UCSD-AML1 (cell line): ENCODE data around the gene SLC45A1.

Experiments
- DNase-seq: peaks from one replicate; lab custom pipeline; 2025; ENCODE audit not compliant: unreplicated experiment; lab: John Stamatoyannopoulos, UW

SLC45A1 gene

DNA sequence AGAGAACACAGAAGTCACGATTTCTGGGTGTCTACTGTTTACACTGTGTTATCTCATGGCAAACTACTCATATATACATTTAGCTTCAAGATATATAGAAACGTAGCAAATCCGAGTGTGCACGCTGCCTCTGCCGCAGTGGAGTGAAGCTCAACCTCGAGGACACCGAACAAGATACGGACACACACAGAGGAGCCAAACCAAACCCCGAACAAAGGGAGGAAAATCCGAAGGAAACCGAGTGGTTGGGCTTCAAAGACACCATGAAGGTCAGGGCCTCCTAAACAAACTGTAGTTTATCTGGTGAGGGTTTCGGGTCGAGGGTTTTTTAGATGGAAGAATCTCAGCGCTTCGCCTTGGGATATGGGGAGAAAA lies 34.5 kb downstream of the SLC45A1 start:
- DNase-seq = no peak

DNA sequence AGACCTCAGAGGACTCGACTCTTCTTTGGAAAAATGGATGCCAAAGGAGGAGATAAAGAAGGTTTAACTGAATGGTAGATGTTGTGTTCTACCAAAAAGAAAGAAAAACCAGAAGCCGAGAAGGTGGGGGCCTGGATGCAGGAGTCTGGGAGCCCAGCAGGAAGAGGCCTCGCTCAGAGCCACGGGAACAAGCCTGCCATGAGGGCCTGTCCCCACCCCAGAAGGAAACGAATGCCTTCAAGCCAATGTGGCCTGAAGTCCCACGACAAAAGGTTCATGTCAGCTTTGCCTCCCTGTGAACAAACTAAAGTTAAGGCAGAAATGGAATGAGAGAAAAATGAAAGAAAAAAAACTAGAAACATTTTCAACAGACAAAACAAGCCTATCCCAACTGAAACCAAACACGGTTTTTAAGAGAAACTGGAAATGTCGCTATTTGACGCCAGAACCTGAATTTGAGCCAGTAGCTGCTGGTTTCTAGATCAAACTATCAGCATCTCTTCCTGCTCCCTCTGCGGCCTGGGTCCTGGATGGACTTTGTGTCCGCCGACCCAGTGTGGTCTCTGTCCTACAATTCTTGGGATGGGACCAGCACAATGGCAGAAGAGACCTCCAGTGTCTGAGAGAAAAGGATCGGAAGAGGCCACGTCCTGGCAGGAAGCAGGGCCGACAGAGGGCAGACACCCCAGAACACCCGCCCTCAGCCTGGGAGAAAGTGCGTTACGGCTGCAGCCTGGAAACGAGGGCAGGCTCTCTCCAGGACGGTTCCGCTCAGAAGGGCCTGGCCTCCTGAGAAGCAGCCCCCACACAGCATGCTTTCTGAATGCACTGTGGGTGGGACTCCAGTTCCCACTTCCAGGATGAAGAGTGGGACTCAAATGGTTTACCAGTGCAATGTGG lies 35.2 kb downstream of the SLC45A1 start:
- DNase-seq = no peak

DNA sequence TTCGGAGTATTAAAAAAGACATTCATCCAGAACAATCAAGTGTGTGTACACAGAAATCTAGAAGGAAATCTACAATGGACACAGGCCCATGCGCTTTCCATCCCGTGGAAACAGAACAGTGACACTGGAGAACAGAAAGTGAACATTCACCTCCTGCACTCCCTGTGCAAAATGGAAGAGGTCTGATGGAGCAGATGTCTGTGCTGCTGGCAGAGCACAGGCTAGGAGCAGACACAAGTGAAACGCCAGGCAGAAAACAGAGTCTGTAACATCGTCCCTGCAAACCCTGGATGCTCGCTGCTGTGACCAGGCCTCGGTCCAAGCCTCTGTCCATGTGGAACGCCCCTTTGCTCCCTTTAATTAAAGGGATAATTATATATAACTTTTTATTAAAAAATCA lies 36.1 kb downstream of the SLC45A1 start:
- no peak for DNase-seq

DNA sequence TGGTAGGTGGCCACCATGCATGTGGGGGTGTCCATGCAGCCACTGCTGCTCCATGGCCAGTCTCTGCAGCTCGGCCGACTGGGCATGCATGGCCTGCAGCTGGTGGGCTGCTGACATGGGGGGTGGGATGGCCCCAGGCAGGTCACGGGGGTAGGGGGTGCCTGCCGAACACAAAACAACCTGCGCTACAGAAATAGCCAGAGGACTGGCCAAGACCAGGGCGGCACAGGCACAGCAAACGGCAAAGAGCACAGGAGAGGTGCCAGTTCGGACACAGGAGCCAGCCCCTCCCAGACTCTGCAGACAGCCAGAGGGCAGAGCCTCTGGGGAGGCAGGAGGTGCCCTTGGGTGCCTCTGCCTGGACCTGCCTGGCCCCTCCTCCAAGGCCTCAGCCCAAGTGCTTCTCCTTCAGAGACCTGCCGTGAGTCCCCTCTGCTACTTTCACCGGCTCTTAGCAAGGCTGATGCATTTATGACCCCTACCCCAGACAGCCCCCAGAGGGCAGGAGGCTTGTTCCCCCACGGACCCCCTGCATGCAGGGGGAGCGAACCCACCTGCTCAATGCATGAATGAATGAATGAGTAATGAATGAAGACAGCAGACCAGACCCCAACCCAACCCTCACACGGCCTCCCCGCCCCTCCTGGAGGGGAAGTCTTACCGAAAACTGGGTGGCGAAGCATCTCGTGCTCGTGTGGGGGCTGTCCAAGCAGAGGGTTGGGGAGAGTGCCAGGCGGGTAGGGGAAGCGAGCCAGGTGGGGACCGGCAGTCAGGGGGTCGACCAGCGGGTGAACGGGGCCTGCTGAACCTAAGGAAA lies 37.7 kb downstream of the SLC45A1 start:
- DNase-seq = no peak

DNA sequence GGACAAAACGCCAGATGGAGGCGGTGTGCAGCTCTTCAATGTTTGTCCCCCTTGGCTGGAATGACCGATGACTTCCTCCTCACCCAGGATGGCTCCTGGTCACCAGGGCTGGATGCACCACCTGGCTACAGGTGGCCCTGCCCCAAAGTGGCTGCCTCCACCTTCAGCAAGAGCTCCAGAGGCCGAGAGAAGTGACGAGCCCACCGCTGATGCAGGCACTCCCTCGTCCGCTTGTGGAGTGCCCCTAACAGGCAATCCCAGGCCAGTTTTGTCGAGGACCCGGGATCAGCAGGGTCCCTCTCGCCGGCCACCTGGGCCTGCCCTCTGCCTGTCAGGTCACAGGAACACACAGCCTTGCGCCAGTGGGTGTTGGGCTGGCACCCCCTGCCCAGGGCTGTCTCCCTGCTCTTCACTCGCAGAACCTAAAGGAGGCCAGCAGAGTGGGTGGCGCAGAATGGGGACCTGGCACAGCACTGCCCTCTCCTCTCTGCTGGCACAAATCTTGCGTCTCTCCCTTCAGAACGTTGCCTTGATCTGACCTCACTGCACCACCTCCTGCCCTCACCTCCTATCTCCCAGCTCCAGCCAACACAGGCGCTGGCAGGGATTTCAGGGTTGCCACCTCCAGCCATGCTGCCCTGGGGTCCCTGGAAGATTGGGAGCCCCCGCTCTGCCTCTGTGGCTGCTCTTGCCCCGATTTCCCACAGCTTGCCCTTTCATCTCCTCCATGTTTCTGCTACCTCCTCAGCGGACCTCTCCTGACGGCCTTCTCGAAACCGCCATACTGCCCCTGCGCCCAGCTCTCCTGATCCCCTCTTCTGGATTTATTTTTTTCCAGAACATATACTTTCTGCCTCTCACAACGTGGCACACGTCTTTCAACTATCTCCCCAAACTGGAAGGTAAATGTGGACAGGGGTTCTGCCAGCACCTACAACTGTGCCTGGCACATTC lies 38.6 kb downstream of the SLC45A1 start:
- no peak for DNase-seq

DNA sequence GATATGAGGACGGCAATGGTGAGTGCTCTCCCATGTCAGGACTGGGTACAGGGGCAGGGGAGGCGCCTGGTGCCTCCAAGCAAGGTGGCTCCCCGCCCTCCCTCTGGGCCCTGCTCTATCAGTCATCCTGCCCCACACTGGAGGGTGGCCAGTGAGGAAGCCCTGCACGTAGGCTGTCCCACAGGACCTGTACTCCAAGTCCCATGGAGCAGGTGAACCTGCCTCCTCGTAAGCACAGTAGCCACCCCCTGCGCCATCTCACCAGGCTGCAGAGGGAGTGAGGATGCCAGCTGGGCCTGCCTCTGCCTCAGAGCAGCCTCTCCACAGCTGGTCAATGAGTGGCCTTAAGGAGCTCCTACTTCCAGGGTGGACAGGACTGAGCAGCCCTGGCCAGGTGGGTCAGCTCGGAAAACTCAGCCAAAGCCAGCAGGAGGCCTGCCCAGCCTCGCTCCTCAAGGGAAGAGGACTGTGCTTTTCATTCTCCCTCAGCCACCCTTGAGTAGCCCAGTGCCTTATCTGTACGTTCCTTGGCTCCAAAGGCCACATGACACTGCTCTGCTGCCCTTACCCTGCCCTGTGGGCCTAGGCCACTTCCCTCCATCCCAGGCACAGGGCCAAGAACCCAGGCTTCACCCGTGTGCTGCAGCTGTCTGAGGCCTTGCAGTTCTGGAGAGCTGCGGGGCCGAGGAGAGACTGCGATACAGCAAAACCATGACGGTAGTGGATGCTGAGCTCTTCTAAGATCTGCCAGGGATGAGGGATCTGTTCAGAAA lies 39.6 kb downstream of the SLC45A1 start:
- no peak for DNase-seq

DNA sequence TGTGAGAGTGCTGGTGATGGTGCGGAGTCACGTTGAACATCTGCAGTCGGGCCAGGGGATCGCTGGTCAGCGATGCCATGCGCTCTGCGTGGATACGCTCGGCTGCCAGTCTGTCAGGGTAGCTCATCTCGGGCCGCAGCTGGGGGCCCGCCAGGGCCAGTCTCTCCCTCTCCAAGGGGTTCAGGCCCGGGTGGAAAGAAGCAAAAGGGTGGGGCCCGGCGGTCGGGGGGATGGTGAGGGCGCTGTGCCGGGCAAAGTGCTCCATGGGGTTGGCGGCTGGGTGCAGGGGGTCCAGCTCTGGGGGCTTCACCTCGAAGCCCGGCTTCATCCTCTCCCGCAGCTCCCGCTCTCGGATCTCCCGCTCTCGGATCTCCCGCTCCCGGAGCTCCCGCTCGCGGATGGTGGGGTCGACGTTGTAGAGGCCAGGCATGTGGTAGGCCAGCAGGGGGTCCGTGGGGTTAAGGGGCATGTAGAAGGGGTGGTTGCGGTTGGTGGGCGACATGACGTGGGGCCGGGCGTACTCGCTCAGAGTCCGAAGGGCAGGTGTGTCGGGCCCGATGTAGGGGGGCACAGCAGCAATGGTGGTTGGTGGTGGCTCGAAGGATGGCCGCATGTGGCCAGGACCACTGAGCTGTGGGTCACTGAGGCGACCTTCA lies 40.5 kb downstream of the SLC45A1 start:
- DNase-seq = no peak

DNA sequence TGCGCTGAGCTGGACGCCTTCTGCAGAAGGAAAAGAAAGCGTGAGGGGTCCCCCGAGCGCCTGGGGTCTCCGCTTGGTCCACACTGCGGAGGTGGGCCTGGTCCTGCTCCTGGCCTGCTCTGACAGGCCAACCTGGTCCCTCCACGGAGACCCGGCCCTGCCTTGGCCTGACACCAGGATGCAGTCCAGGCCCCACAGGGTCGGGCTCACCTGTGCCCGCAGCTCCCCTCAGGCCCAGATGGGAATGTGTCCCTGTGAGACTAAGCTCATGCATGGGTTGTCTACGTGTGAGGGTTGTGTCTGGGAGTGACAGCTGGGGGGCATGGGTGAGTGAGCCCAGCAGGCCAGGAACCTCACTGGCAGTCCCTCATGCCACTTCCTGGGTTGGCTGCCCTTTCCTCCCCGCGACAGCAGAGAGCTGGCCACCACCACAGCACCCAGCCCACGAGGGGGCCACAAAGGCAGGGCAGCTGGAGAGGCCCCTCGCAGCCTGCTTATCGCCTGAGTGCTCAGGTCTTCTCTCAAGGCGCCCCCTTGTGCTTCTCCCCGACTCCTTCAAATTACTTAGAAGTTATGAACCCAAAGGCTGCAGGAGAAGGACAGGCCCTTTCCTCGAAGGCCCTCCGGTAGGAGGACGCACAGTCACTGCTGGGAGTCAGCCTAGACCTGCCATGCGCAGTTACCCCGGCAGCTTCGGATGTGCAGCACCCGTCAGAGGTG lies 41.1 kb downstream of the SLC45A1 start:
- DNase-seq = no peak

DNA sequence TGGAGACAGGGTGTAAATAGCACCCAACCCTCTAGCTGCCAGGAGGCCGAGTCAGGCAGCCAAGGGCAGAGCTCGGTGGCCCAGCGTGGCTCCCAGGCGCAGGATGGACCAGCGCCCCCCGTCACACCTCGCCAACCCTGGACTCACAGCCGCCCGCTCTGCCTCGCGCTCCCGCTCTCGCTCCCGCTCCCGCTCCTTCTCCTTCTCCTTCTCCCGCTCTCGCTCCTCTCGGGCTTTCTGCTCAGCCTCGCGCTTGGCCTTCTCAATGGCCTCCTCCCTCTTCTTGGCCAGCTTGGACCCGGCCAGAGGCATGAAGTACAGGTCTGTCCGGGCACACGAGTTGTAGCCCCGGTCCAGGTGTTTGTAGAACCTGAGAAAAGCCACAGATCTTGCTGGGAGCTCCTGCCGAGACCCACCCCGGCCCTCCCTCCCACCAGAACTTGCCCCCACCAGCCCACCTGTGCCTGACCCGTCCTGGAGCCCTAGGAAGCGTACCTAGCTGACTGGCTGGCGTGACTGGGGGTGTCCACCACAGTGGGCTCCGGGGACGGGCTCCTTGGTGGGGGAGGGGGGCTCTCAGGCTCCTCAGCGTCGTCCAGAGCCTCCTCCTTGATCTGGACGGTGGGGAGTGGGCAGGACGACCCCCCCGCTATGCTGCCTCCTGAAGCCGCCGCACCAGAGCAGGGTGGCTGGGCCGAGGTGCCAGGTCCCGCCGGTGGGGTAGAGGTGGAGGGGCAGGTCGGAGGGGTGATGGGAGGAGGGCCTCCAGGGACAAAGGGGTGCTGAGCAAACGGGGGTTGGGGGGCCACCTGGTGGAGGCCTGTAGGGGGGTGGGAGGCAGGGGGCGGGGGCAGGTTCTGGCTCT lies 41.9 kb downstream of the SLC45A1 start:
- no peak for DNase-seq

DNA sequence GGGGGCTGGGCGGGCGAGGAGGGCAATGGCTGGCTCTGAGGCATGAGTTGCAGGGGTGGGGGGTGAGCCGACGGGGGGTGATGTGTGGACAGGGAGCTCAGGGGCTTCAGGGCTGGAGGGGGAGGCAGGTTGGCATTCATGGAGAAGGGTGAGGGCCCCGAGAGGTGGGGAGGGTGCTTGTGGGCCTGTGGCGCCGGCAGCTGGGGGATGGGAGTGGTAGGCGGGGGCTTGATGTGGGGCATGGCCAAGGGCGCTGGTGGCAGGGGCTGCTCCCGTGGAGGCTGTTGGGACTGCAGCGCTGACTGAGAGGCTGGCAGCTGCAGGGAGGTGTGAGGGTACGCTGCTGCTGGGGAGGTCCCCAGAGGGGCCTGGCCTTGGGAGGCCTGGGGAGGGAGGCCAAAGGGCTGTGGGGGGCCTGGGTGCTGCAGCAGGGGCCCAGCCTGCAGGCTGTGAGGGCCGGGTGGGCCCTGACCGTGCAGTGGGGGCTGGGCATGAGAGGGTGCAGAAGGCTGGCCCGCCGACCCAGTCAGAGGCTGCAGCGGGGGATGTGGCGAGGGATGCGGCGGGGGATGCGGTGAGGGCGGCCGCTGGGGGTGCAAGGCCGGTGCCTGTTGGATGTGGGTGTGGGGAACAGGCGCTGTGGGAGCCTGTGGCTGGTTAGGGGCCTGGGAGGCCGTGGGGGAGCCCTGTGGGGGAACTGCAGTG lies 42.7 kb downstream of the SLC45A1 start:
- no peak for DNase-seq

DNA sequence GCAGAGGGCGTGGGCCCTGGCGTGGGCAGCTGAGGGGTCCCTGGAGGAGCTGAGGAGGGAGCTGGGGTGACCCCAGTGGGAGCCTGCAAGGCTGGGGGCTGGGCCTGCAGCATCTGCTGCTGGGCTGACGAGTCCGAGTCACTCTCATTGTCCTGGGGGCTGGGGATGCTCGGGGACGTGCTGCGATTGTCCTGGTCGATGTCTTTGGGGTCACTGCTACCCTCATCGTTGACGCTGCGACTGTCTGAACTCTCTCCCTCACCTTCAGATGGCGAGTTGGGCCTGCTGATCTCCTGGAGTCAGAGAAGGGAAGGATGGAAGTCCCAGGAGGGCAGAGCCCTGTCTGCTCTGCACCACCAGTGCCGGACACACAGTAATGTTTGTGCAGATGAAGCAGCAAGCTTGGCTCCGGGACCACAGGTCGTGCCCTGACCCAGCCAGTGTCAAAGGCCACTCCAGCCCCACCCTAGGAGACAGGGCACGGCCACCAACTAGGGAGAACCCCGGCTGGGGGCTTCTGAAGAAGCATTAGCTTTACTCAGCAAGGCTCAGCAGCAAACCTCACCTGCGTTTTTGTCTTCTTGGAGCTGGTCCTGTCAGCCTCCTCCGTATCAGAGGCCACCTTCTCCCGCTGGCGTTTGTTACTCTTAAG lies 43.4 kb downstream of the SLC45A1 start:
- no peak for DNase-seq

DNA sequence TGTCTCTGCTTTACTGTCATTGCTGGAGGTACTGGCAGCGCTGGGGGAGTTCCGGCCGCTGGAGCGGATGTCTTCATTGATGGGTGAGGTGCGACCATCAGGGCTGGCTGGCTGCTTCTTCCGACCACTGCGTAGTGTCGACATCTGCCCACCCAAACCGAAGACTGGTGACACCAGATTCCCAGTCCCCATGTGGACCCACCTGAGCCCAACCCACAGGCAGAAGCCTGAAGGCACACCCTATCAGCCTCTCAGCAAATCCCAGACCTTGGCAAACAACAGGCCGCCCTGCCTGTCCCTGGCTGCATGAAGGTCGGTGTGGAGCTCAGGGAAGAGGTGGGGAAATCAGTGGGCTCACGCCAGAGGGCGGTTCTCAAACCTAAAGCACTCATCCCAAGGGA lies 44.8 kb downstream of the SLC45A1 start:
- no peak for DNase-seq

DNA sequence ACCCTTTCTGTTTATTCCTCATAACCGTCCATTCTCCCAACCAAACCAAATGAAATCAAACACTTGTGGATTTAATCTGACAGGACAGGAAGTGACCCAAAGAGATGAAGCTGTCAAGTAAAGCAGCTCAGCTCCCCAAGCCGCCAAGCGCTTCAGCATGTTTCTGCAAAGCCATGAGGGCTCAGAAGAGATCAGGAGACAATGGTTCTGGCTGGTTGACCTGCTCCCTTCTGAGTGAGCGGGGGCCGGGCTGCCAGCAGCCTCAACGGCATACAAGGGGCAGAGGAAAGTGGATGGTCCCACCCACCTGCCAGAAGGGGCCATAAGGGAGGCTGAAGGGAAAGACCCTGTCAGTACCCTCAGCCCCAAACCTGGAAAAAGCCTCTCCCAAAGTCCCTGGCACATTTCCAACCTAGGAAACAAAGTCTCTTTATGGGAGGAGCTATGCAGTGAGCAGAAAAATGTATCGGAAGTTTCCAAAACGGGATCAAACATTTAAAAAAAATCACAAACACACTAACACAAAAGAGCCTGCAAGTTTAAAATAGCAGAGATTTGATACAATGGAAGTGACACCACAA lies 45.4 kb downstream of the SLC45A1 start:
- no peak for DNase-seq

DNA sequence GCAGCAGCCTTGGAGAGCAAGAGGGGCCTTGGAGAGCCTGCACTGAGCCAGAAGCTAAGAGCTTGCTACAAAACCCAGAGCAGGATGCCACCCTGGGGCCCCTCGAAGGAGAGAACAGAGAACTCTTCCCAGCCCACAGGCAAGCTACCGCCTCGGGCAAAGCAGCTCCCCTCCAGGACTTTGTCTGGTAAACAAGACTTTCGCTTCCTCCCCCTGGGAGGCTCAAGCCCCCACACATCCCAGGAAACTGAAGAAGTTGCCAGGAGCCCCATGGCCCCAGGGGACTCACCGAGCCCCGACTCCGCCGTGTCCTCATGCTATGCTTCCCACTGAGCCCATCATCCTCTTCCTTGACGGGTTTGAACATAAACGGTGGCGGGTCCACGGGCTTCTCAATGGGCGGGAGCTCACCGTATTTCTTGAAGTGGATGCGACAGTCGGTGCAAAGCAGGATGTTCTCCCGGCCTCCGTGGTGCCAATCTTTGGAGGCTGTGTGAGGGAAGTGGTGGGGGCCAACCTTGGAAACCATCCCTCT lies 45.9 kb downstream of the SLC45A1 start:
- DNase-seq = no peak

DNA sequence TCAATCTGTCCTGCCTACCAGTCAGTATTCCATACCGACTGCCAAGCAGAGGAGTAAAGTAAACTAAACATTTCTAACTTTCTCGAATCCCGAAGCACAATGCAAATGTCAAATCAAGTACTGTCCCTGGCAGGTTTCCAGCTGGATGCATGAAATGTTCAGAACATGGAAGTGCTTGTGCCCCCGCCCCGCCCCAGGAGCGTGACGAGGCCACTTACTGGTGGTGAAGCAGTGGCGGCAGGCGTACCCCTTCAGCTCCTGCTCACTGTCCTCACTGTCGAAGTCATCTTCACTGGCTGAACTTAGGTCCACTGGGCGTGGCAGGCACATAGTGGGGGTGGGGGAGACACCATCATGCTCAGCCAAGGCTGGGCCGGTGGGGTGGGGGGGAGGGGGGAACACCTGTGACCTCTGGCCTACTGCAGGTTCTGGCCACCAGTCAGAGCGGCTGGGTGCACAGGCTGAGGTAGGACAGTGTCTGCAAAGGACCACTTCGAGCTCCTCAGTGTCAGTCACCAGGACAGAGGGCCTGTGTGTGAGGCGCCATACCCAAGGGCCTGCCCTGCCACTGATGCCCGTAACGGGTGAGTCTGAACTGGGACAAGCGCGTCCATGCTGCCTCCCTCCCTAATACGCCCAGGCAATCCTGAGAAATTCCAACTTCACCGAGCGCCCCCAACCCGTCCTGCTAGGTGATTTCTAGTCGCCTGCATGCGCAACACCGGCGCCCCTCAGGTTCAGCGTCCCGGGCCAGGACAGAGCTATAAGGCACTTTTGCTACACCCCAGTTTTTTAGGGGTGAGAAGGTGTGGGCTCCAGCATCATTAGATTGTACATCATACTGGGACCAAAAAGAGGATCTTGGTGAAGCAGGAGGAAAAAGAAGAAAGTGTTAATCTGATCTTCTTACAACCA lies 46.9 kb downstream of the SLC45A1 start:
- no peak for DNase-seq
